Epithelial cell of prostate (primary cell): ENCODE results near the gene PPP1R16B.

Experiments
- DNase-seq: peaks from one replicate; pipeline ENCODE4 v3.0.0-alpha.2; 2011; ENCODE audit warnings: low read depth, low spot score
- H3K27ac ChIP-seq: fragments of 450-650 bp; 2 replicates; pipeline ENCODE4 v1.5.1; 2017; ENCODE audit warnings: mild to moderate bottlenecking

Gene PPP1R16B

GRCh38 chr20:38805502-38805957 is at the start of gene PPP1R16B:
Gene PPP1R16B (plus strand): TSS chr20:38805697. CDS start chr20:38835926, 30,229 bp downstream.
- no peak for DNase-seq
- no peak within 1 kb of the TSS for H3K27ac ChIP-seq

GRCh38 chr20:38757145-38757775 is 48.2 kb upstream of the PPP1R16B start:
- H3K27ac ChIP-seq = no peak overlapping the region
- no peak for DNase-seq

DNA sequence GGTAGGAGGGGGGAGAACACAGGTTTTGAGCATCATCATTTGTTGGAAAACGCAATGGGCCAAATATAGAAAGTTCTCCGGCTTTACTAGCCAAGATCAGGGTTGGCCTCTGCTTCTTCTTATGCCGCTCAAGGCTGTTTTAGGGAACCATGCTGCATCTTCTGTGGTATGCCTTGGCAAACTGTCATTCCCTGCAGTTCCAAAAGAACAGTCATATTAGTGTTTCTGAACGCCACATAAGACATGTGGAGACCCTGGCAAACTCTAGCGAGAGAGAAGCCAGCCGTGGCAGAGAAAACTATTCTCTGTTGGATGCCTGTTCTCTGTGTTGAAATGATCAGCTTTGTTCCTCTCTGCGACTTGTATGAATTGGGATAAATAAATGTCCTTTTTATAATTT is 46.4 kb upstream of the PPP1R16B start:
- no peak overlapping the region for H3K27ac ChIP-seq
- no peak for DNase-seq

DNA sequence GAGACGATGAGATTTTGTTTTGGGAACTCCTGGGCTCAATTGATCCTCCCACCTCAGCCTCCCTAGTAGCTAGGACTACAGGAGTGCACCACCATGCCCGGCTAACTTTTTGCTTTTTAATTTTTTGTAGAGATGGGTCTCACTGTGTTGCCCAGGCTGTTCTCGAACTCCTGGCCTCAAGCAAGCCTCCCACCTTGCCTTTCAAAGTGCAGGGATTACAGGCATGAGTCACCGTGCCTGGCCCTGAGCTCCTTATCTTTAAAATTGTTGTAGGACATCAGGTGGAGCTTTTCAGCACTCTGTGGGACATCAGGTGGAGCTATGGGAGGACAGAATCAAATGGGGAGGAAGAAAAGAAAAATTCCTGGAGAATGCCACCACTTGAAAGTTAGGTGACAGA is 44.5 kb upstream of the PPP1R16B start:
- no peak overlapping the region for H3K27ac ChIP-seq
- DNase-seq = no peak

GRCh38 chr20:38762174-38762573 is 43.3 kb upstream of the PPP1R16B start:
- H3K27ac ChIP-seq = no peak overlapping the region

GRCh38 chr20:38763616-38764015 is 41.9 kb upstream of the PPP1R16B start:
- H3K27ac ChIP-seq = no peak overlapping the region
- DNase-seq = no peak

More at GRCh38 chr20:38762174-38762573, 43.3 kb upstream of the PPP1R16B start:
- no peak for DNase-seq

GRCh38 chr20:38764567-38765318 is 40.8 kb upstream of the PPP1R16B start:
- peak; percentile 86 for DNase-seq
- H3K27ac ChIP-seq = peak overlapping the region; percentile 48

- H3K27ac ChIP-seq = no peak overlapping the region
- no peak for DNase-seq
These were observed 39.4 kb upstream of the PPP1R16B start for GRCh38 chr20:38766071-38766470.

DNA sequence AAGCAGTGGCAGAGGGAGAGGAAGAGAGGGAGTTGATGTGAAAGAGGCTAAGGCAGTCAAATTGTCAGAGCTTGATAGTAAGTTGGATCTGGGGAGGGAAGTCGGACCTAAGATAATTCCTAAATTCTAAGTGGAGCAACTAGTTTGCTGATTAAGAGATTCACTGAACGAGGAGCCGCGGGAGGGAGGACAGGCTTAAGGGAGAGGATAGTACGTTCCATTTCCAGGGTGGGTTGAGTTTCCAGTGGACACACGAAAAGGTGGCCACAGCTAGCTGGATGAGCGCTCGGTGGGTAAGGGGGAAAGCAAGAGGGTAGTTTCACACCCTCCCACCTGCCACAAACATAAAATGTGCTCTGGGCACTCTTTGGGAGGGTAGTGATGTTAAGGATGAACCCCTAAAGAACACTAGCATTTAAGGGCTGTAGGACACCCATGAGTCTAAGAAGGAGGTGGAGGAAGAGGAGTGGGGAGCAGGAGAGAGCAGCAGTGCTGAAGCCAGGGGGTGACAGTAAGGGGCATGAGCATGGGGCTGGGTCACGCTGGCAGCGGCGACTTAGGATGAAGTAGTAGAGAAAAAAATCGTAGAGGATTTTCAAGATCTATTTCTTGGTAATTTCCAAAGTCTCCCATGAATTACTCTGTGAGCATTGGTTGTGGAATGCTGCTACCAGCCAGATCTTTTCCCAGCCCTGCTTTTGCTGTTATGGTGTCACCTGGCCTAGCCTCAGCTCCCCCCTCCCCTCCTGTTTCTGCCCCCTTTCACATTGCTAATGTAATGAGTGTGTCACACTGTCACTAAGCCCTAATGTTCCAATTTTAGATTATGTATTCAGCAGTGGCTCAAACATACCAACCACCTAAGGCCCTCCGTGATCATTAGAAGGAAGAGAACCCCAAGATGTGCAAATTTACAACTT is 35.9 kb upstream of the PPP1R16B start:
- H3K27ac ChIP-seq = no peak overlapping the region
- DNase-seq = no peak

DNA sequence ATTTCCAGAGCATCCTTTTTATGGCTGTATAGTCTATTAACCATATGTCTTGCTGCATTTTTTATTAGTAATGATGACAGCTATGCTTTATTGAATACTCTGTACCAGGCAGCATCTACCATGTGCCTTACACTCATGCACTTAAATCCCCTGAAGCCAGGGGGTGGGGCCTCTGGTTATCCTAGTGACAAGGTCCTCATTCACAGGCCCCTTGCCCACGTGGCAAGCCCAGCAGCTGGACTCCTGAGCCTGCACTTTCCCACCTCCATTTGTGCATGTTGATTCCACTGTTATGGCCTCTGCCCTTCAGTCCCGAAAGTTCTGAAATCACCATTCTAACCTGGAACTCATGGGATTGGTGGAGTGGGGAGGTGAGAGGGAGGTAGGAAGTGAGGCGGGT is 35.0 kb upstream of the PPP1R16B start:
- H3K27ac ChIP-seq = no peak overlapping the region
- no peak for DNase-seq

DNA sequence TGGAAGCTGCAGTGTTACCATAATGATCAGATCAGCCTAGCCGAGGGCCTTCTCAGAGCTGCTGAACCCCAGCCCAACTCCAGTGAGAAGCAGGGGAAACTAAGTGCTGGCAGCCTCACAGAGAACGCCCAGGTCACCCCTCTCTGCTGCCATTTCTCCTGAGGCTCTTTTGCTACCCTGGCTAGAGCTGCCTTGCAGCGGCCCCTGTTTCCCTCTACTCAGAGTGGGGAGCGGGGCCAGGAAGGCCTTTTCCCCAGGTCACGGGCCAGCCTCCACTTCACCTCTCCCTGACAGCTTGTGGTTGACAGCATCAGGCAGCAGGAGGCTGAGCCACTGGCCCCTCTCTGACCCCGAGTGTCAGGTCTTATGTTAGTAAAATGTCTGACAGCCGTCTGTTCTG is 34.5 kb upstream of the PPP1R16B start:
- H3K27ac ChIP-seq = no peak overlapping the region
- DNase-seq = no peak

GRCh38 chr20:38771621-38772020 is 33.9 kb upstream of the PPP1R16B start:
- DNase-seq = no peak
- H3K27ac ChIP-seq = no peak overlapping the region

- no peak for DNase-seq
- no peak overlapping the region for H3K27ac ChIP-seq
These were observed 31.3 kb upstream of the PPP1R16B start for GRCh38 chr20:38774167-38774566.

DNA sequence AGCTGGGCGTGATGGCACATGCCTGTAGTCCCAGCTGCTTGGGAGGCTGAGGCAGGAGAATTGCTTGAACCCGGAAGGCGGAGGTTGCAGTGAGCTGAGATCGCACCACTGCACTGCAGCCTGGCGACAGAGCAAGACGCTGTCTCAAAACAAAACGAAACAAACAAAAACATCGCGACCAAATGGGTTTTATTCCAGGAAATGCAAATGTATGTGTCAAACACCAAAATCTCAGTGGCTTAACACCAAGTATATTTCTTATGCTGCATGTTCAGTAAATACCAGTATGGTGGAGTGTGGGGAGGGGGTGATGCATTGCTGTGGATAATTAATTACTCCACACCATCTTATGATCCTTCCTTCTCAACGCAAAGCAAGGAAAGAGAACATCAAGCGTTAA is 29.1 kb upstream of the PPP1R16B start:
- no peak for DNase-seq
- H3K27ac ChIP-seq = no peak overlapping the region

DNA sequence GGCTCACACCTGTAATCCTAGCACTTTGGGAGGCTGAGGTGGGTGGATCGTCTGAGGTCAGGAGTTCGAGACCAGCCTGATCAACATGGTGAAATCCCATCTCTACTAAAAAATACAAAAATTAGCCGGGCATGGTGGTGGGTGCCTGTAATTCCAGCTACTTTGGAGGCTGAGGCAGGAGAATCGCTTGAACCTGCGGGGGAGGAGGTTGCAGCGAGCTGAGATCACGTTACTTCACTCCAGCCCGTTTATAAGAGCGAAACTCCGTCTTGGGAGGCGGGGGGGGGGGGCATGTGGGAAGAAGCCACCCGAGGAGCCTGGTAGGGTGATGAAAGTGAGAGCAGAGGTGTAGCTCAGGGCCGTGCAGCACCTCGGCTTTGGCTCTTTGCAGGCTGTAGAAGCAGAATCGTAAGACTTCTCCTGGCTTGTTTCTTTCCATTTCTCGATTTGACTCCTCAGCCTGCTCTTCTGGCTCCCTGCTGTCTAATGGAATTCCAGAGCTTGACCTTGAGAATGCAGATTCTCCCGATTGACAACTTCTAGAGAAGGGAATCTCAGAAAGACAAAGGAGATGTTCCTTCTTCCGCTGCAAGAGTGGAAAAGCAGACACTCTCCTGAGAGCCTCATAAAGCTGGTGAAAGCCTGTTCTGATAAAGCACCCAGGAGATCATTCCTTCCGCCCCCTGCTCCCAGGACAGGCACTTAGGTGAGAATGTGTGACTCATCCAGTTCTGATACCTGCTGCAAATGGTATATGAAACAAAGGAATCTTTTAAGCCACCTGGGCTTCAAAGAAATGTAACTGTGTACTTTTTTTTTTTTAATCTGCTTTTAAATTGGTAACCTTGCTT is 26.0 kb upstream of the PPP1R16B start:
- no peak for DNase-seq
- H3K27ac ChIP-seq = no peak overlapping the region

DNA sequence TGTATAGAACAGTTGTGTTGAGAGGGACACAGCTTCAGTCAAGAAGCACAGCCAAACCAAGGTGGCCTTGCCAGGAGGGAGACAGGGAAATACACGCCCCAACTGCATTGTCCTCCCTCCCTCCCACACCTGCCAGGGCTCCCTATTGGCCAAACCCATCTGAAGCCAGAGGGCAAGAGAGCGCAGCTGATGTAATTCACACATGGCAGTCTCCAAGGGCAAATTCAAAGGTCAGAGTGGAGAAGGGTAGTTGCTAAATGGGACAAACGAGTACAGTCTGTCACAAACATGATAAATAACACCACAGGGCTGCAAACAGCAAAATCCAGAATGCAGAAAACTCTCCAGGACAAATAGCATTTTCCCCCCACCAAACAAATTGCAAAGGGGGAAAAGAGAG is 23.2 kb upstream of the PPP1R16B start:
- no peak for DNase-seq
- no peak overlapping the region for H3K27ac ChIP-seq

GRCh38 chr20:38787870-38788269 is 17.6 kb upstream of the PPP1R16B start:
- no peak for DNase-seq
- no peak overlapping the region for H3K27ac ChIP-seq

- peak overlapping the region; percentile 75 for H3K27ac ChIP-seq
- peak; percentile 56 for DNase-seq
These were observed 15.8 kb upstream of the PPP1R16B start for GRCh38 chr20:38789503-38790199.
